Tibial nerve (tissue), 4 donors: ENCODE data around the gene MYL9. TPM values are rescaled to one million over a fixed set of nuclear protein-coding genes. Genes with fewer than 3 reads are reported as not detected.

Experiments
- DNase-seq, 2 donors: peaks; one replicate each; pipeline ENCODE4 v3.0.0-alpha.2; 2019; ENCODE audit warnings: low spot score in 2 of 2
- H3K27ac ChIP-seq, 4 donors: fragments of 200-600 bp; sonication (generic) in 3 of 4; one replicate each; pipeline ENCODE4 v1.5.1; 2017 to 2019; ENCODE audit warnings: mild to moderate bottlenecking in 1 of 4
- H3K27me3 ChIP-seq, 2 donors: fragments of 200-600 bp; sonication (generic) in 1 of 2; one replicate each; pipeline versions ENCODE4 v1.5.1 to v1.6.0; 2017 to 2019
- H3K36me3 ChIP-seq, 3 donors: fragments of 200-600 bp; sonication (generic); one replicate each; pipeline ENCODE4 v1.5.1; 2018 to 2019
- H3K4me1 ChIP-seq, 4 donors: fragments of 200-600 bp; sonication (generic) in 3 of 4; one replicate each; pipeline ENCODE4 v1.5.1; 2017 to 2019
- H3K4me3 ChIP-seq, 4 donors: fragments of 200-600 bp; sonication (generic) in 3 of 4; one replicate each; pipeline ENCODE4 v1.5.1; 2017 to 2019; ENCODE audit warnings: mild to moderate bottlenecking in 1 of 4, moderate library complexity in 1 of 4
- H3K9me3 ChIP-seq, 4 donors: fragments of 200-600 bp; sonication (generic) in 3 of 4; one replicate each; pipeline ENCODE4 v1.5.1; 2017 to 2019
- EP300 ChIP-seq, 2 donors: sonication (generic); formaldehyde crosslinking; IDR thresholded peaks; one replicate each; pipeline ENCODE4 v1.6.1; 2017; ENCODE audit warnings: antibody characterized with exemption in 2 of 2, mild to moderate bottlenecking in 1 of 2
- POLR2A ChIP-seq, 2 donors: fragments of 450-650 bp; IDR thresholded peaks; one replicate each; pipeline ENCODE4 v1.6.1; 2017; ENCODE audit warnings: antibody characterized with exemption in 2 of 2, mild to moderate bottlenecking in 2 of 2, moderate library complexity in 2 of 2
- WGBS, 2 donors: methylation state at CpG; one replicate each; pipeline ENCODE4 v1.1.5; 2018; 5-methylcytosine and 5-hydroxymethylcytosine counted together
- total RNA-seq, 4 donors: library from RNA; depleted of rRNA; stranded (reverse); fragments of >200 nt; gene quantifications; one replicate each; pipeline ENCODE4 v1.1.0, GENCODE V29; 2016
- TF ChIP-seq, protein P1 (sequence below), 5 experiments: fragments of 200-600 bp in 3 of 5; fragments of 450-650 bp in 2 of 5; sonication (generic) in 3 of 5; IDR thresholded peaks; one replicate each; pipeline ENCODE4 v1.5.1; 2016 to 2019; ENCODE audit warnings: antibody characterized with exemption in 5 of 5, mild to moderate bottlenecking in 3 of 5, moderate library complexity in 2 of 5

MYL9 gene
- total RNA-seq, 4 donors from 2014 or later, result 140 to 245 (median 219) TPM

DNA sequence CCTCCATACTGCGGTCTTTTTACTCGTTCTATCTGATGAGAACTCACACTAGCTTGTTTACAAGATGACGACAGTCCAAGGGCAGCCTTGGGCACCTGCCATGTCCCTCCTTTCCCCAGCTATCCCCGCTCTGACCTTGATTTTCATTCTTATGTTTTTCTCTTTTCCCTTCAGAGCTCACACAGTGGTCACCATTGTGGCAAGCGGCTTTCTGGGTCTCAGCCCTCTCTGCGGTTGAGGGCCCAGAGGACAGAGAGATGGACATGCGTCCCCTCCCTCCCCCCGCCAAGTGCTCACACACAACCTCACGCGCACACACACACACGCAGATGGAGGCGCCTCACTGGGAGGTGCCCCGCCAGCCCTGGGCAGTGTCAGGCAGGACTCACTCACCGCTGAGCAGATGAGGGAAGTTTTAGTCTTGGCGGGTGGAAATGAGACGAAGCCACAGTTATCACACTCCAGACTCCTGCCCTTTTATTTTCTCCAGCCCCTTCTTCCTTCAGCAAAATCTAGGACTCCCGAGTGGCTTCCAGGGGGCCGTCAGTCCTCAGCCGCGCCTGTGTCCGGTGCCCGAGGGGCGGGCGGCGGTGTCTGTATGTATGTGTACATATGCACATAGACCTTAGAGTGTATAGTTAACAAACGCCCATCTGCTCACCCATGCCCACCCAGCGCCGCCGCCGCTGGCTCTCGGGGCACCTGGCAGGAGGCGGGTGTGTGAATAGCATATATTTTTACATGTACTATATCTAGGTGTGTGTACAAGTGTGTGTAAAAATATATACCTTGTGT, 13.8 kb upstream of the MYL9 start:
- 81 to 83% methylated on average over 32 of the region's 32 CpGs for WGBS, 2 donors
- Histone ChIP-seq H3K9me3 (no peaks in the 10 kb centered on the region), H3K27me3 (no peaks in the 10 kb centered on the region), H3K4me3 (no peak overlapping the region), H3K36me3 (peaks cover 0 to 72% (median 18%) of the 10 kb centered on the region in 3 donors), H3K4me1 (peaks cover 0 to 12% (median 0%) of the 10 kb centered on the region in 4 donors), H3K27ac (no peak overlapping the region)
- TF ChIP-seq, protein P1, sequence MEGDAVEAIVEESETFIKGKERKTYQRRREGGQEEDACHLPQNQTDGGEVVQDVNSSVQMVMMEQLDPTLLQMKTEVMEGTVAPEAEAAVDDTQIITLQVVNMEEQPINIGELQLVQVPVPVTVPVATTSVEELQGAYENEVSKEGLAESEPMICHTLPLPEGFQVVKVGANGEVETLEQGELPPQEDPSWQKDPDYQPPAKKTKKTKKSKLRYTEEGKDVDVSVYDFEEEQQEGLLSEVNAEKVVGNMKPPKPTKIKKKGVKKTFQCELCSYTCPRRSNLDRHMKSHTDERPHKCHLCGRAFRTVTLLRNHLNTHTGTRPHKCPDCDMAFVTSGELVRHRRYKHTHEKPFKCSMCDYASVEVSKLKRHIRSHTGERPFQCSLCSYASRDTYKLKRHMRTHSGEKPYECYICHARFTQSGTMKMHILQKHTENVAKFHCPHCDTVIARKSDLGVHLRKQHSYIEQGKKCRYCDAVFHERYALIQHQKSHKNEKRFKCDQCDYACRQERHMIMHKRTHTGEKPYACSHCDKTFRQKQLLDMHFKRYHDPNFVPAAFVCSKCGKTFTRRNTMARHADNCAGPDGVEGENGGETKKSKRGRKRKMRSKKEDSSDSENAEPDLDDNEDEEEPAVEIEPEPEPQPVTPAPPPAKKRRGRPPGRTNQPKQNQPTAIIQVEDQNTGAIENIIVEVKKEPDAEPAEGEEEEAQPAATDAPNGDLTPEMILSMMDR (IDR thresholded peaks at IDR 0.05), result no peak
- TF ChIP-seq POLR2A (IDR thresholded peaks at IDR 0.05), result no peak
- DNase-seq, result no peak

DNA sequence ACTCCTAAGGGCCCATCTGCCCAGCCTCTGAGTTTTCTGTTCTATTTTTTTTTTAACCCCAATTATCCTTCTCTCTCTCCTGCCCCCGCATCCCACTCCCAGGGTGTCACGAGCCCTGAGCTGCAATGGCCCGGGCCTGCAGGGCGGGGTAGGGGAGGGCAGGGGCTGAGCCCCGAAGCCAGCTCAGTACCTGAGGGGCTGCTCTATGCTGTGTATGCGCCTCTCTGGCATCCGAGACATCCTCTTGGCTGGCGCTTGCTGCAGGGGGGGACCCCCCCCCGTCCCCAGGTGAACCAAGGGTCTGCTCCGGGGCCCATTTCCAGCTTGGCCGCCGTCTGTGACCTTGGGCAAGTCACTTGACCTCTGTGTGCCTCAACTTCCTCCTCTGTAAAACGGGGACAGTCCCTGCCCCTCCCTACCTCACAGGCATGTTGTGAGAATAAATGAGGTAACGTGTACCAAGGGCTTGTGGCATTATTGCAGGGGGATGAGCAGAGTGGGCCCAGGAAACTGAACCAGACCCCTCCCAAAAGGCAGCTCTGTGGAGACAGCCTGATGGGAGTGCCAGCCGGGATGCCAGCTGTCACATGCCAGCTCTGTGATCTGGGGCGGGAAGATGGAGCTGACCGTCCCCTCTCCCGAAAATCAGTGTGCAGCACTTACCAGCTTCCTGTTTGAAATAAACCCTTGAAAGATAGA, 13.0 kb upstream of the MYL9 start:
- no peaks in the 10 kb centered on the region for H3K9me3 ChIP-seq
- 83 to 86% methylated on average over 14 to 18 of the region's 18 CpGs for WGBS, 2 donors
- peaks cover 0 to 67% (median 18%) of the 10 kb centered on the region in 3 donors for H3K36me3 ChIP-seq
- no peaks in the 10 kb centered on the region for H3K27me3 ChIP-seq
- H3K4me1 ChIP-seq, result peaks cover 0 to 4% (median 0%) of the 10 kb centered on the region in 4 donors
- no peak for DNase-seq
- H3K4me3 ChIP-seq, result no peak overlapping the region
- no peak overlapping the region for H3K27ac ChIP-seq
- TF ChIP-seq EP300 (IDR thresholded peaks at IDR 0.05), result no peak
- TF ChIP-seq POLR2A (IDR thresholded peaks at IDR 0.05), result no peak
- TF ChIP-seq, protein P1 (IDR thresholded peaks at IDR 0.05), result no peak

DNA sequence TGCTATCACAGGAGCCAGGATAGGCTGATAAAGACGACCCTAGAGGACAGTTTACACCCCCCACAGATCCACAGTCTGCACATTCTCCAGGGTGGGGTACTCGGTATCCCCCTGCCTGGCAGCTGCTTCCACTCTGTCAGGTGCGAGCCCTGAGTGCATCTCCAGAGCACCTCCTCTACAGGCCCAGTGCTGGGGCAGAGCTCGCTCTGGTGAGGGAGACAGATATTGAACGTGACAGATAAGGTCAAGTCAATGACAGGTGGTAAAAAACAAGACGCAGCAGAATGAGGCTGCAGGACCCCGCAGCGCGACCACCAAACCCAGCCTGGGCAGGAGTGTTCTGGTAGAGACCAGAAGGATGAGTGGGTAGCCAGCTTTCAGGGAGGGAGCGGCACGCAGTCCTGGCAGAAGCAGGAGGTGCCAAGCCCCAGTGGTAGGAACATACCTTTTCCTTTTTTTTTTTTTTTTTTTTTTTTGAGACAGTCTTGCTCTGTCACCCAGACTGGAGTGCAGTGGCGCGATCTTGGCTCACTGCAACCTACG, 12.4 kb upstream of the MYL9 start:
- no peaks in the 10 kb centered on the region for H3K4me1 ChIP-seq
- no peaks in the 10 kb centered on the region for H3K9me3 ChIP-seq
- no peak for DNase-seq
- TF ChIP-seq, protein P1 (IDR thresholded peaks at IDR 0.05), result no peak
- H3K36me3 ChIP-seq, result peaks cover 0 to 67% (median 18%) of the 10 kb centered on the region in 3 donors
- WGBS, 2 donors, result 83 to 91% methylated on average over 14 of the region's 14 CpGs
- H3K27ac ChIP-seq, result no peak overlapping the region
- H3K27me3 ChIP-seq, result no peaks in the 10 kb centered on the region
- H3K4me3 ChIP-seq, result no peak overlapping the region

DNA sequence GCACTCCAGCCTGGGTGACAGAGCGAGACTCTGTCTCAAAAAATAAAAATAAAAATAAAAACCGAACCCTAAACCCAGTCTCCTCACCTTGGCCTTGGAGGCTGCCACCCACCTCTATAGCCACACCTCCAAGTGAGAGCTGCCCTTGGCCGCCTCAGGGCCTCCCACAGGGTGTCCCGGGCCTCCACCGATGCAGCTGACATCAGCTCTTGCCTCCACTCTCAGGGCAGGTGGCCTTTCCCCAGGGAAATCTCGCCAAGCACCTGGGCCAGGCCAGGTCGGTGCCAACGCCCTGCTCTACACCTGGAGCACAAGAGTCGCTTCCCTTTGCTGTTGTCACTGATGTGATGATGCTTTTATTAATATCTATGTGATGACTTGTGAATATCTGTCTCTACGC, 8.9 kb upstream of the MYL9 start:
- Histone ChIP-seq H3K9me3 (no peaks in the 10 kb centered on the region), H3K27me3 (no peaks in the 10 kb centered on the region), H3K4me1 (no peaks in the 10 kb centered on the region), H3K27ac (no peak overlapping the region), H3K36me3 (peaks cover 0 to 32% (median 10%) of the 10 kb centered on the region in 3 donors), H3K4me3 (no peak overlapping the region)
- DNase-seq, result no peak
- WGBS, 2 donors, result 84 to 91% methylated on average over 10 of the region's 10 CpGs
- TF ChIP-seq EP300 (IDR thresholded peaks at IDR 0.05) (no peak), POLR2A (IDR thresholded peaks at IDR 0.05) (no peak)
- TF ChIP-seq, protein P1 (IDR thresholded peaks at IDR 0.05), result no peak

DNA sequence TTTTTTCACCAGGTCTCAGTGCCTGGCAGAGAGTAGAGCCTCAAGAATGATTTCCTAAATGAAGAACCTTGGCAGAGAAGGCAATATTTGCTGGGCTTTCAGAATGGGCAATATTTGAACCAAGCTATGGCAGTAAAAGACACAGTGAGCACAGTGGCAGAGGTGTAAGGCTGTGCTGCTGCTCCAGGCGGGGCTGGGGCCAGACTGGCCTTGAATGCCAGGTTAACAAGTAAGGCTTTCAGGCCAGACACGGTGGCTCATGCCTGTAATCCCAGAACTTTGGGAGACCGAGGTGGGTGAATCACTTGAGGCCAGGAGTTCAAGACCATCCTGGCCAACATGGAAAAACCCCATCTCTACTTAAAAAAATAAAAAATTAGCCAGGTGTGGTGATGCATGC, 8.5 kb upstream of the MYL9 start:
- Histone ChIP-seq H3K27ac (no peak overlapping the region), H3K27me3 (no peaks in the 10 kb centered on the region), H3K4me3 (no peak overlapping the region), H3K36me3 (peaks cover 0 to 28% (median 5%) of the 10 kb centered on the region in 3 donors), H3K4me1 (peaks cover 0 to under 1% (median 0%) of the 10 kb centered on the region in 4 donors), H3K9me3 (no peaks in the 10 kb centered on the region)
- 81 to 92% methylated on average over 3 of the region's 3 CpGs for WGBS, 2 donors
- DNase-seq, result no peak
- TF ChIP-seq, protein P1 (IDR thresholded peaks at IDR 0.05), result no peak
- TF ChIP-seq POLR2A (IDR thresholded peaks at IDR 0.05) (no peak), EP300 (IDR thresholded peaks at IDR 0.05) (no peak)
